ENCODE data around the gene ATRX.
A peak's percentile ranks its signal among the peaks of the same experiment; 100 is the strongest.
"Not testable (repeated sequence)": the region's sequence is repeated elsewhere in the genome, so short reads cannot be mapped to it uniquely, and the experiment has no call there.

The ATRX gene

GRCh38 chrX:77628294-77629025 lies 157.6 kb downstream of the ATRX start:
- H3K27ac Mint-ChIP-seq: peak overlapping the region in 1 of 2 donors; percentile 87
- DNase-seq: no peak
- no peaks in the 10 kb centered on the region for H3K9me3 Mint-ChIP-seq
- H3K4me1 Mint-ChIP-seq (ENCODE audit: low read depth in 2 of 2): peaks cover 3 to 11% of the 10 kb centered on the region in 2 donors
- peaks cover 22% of the 10 kb centered on the region for H3K36me3 Mint-ChIP-seq (ENCODE audit: insufficient read depth)
- ATAC-seq (replicated peaks): no peak
- no peak overlapping the region for H3K4me3 Mint-ChIP-seq
- H3K27me3 Mint-ChIP-seq: no peaks in the 10 kb centered on the region

GRCh38 chrX:77622672-77623071 lies 163.3 kb downstream of the ATRX start:
- H3K4me1 Mint-ChIP-seq (ENCODE audit: low read depth in 2 of 2): peaks cover 11 to 20% of the 10 kb centered on the region in 2 donors
- no peaks in the 10 kb centered on the region for H3K27me3 Mint-ChIP-seq
- H3K27ac Mint-ChIP-seq: peak overlapping the region in 1 of 2 donors; percentile 60
- DNase-seq: no peak
- ATAC-seq (replicated peaks): no peak
- peaks cover 12% of the 10 kb centered on the region for H3K36me3 Mint-ChIP-seq (ENCODE audit: insufficient read depth)
- peak overlapping the region in 1 of 2 donors; percentile 51 for H3K4me3 Mint-ChIP-seq
- H3K9me3 Mint-ChIP-seq: no peaks in the 10 kb centered on the region

- H3K4me3 Mint-ChIP-seq: peak overlapping the region in 1 of 2 donors; percentile 51
- H3K9me3 Mint-ChIP-seq: no peaks in the 10 kb centered on the region
- DNase-seq: no peak
- H3K27ac Mint-ChIP-seq: peak overlapping the region in 1 of 2 donors; percentile 60
- H3K36me3 Mint-ChIP-seq (ENCODE audit: insufficient read depth): peaks cover 12% of the 10 kb centered on the region
- H3K4me1 Mint-ChIP-seq (ENCODE audit: low read depth in 2 of 2): peaks cover 11 to 20% of the 10 kb centered on the region in 2 donors
- no peaks in the 10 kb centered on the region for H3K27me3 Mint-ChIP-seq
- no peak for ATAC-seq (replicated peaks)
Measured at GRCh38 chrX:77622233-77622632, 163.8 kb downstream of the ATRX start.

DNA sequence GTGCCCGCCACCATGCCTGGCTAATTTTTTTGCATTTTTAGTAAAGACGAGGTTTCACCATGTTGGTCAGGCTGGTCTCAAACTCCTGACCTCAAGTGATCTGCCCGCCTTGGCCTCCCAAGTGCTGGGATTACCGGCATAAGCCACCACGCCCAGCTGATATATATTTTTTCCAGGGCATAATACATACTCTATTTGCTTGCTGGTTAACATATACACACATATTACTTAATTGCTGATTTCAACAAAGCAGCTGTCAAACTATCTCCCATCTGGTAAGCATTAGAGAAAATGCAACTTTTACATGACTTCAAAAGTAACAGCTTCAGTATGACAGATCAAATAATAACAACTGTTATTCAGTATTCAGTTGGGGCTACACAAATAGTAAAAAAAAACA lies 164.6 kb downstream of the ATRX start:
- H3K27ac Mint-ChIP-seq: peak overlapping the region in 1 of 2 donors; percentile 10
- H3K9me3 Mint-ChIP-seq; H3K4me3 Mint-ChIP-seq; DNase-seq; ATAC-seq (replicated peaks); H3K27me3 Mint-ChIP-seq: not testable (repeated sequence)
- H3K4me1 Mint-ChIP-seq (ENCODE audit: low read depth in 2 of 2): peaks cover 11 to 20% of the 10 kb centered on the region in 2 donors
- peaks cover 12% of the 10 kb centered on the region for H3K36me3 Mint-ChIP-seq (ENCODE audit: insufficient read depth)

GRCh38 chrX:77617206-77617605 lies 168.8 kb downstream of the ATRX start:
- DNase-seq (no peak), ATAC-seq (replicated peaks) (no peak)
- Mint-ChIP-seq H3K36me3 (ENCODE audit: insufficient read depth) (peaks cover 17% of the 10 kb centered on the region), H3K27ac (no peak overlapping the region), H3K9me3 (no peaks in the 10 kb centered on the region), H3K4me3 (no peak overlapping the region), H3K4me1 (ENCODE audit: low read depth in 2 of 2) (no peaks in the 10 kb centered on the region), H3K27me3 (no peaks in the 10 kb centered on the region)

DNA sequence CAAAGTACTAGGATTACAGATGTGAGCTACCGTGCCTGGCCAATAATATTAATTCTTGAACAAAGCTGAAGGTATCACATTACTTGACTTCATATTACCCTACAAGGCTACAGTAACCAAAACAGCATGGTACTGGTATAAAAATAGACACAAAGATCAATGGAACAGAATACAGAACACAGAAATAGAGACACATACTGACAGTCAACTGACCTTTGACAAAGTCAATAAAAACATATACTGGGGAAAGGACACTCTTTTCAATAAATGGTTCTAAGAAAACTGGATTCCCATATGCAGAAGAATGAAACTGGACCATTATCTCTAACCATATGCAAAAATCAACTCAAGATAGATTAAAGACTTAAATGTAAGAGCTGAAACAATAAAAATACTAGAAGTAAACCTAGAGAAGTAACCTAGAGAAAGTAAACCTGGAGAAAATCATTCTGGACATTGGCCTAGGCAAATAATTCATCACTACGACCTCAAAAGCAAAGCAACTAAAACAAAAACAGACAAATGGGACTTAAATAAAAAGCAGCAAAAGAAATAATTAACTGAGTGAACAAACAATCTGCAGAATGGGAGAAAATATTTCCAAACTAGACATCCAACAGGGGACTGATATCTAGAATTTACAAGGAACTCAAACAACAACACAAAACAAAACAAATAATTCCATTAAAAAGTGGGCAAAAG lies 182.2 kb downstream of the ATRX start:
- H3K9me3 Mint-ChIP-seq: no peaks in the 10 kb centered on the region
- H3K36me3 Mint-ChIP-seq (ENCODE audit: insufficient read depth): peaks cover 25% of the 10 kb centered on the region
- no peak for DNase-seq
- no peak for ATAC-seq (replicated peaks)
- H3K4me1 Mint-ChIP-seq (ENCODE audit: low read depth in 2 of 2): peaks cover 3 to 5% of the 10 kb centered on the region in 2 donors
- H3K27ac Mint-ChIP-seq: no peak overlapping the region
- H3K27me3 Mint-ChIP-seq: no peaks in the 10 kb centered on the region
- H3K4me3 Mint-ChIP-seq: no peak overlapping the region

DNA sequence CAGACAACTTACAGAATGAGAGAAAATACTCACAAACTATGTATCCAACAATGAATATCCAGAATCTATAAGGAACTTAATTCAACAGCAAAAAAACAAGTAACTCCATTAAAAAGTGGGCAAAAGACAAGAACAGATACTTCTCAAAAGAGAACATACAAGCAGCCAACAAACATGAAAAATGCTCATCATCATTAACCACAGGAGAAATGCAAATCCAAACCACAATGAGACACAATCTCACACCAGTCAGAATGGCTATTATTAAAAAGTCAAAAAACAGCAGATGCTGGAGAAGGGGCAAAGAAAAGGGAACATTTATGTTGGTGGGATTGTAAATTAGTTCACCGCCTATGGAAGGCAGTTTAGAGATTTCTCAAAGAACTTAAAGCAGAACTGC lies 188.5 kb downstream of the ATRX start:
- H3K27me3 Mint-ChIP-seq: no peaks in the 10 kb centered on the region

GRCh38 chrX:77597090-77597489 lies 188.9 kb downstream of the ATRX start:
- Mint-ChIP-seq H3K27ac (peak overlapping the region in 1 of 2 donors; percentile 14), H3K4me1 (ENCODE audit: low read depth in 2 of 2) (peaks cover 10 to 12% of the 10 kb centered on the region in 2 donors), H3K9me3 (no peaks in the 10 kb centered on the region), H3K27me3 (no peaks in the 10 kb centered on the region), H3K4me3 (no peak overlapping the region), H3K36me3 (ENCODE audit: insufficient read depth) (peaks cover 39% of the 10 kb centered on the region)
- DNase-seq (no peak), ATAC-seq (replicated peaks) (no peak)

More for the DNA sequence above, 188.5 kb downstream of the ATRX start:
- Mint-ChIP-seq H3K27ac (peak overlapping the region in 1 of 2 donors; percentile 14), H3K4me3 (no peak overlapping the region), H3K4me1 (ENCODE audit: low read depth in 2 of 2) (peaks cover 10 to 12% of the 10 kb centered on the region in 2 donors), H3K36me3 (ENCODE audit: insufficient read depth) (peaks cover 36% of the 10 kb centered on the region), H3K9me3 (no peaks in the 10 kb centered on the region)
- DNase-seq: no peak
- no peak for ATAC-seq (replicated peaks)

- H3K27ac Mint-ChIP-seq: no peak overlapping the region
- ATAC-seq (replicated peaks) (no peak), DNase-seq (no peak)
- H3K9me3 Mint-ChIP-seq: no peaks in the 10 kb centered on the region
- H3K36me3 Mint-ChIP-seq (ENCODE audit: insufficient read depth): peaks cover 40% of the 10 kb centered on the region
- peaks cover 10 to 12% of the 10 kb centered on the region in 2 donors for H3K4me1 Mint-ChIP-seq (ENCODE audit: low read depth in 2 of 2)
- no peak overlapping the region for H3K4me3 Mint-ChIP-seq
- H3K27me3 Mint-ChIP-seq: no peaks in the 10 kb centered on the region
Measured at GRCh38 chrX:77595848-77596247, 190.2 kb downstream of the ATRX start.

DNA sequence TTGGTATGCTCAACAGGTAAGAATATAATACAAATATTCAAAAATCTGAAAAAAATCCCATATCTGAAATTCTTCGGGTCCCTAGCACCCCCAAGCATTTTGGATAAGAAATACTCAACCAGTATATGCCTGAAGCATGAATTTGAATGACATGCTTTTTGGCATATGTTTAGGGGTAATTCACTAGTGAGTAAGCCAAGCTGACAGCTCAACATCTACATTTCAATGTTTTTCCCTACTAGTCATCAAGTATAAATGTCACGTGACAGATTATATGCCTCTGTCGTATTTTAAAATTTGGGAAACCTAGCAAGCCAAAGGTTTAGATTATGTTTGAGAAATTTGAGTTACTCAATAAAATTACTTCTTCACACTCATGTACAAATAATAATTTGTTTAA lies 213.7 kb downstream of the ATRX start:
- peaks cover 0 to 13% of the 10 kb centered on the region in 2 donors for H3K4me1 Mint-ChIP-seq (ENCODE audit: low read depth in 2 of 2)
- peaks cover 6% of the 10 kb centered on the region for H3K36me3 Mint-ChIP-seq (ENCODE audit: insufficient read depth)
- no peak overlapping the region for H3K4me3 Mint-ChIP-seq
- no peak for ATAC-seq (replicated peaks)
- DNase-seq: no peak
- H3K9me3 Mint-ChIP-seq: no peaks in the 10 kb centered on the region
- H3K27ac Mint-ChIP-seq: no peak overlapping the region
- no peaks in the 10 kb centered on the region for H3K27me3 Mint-ChIP-seq

DNA sequence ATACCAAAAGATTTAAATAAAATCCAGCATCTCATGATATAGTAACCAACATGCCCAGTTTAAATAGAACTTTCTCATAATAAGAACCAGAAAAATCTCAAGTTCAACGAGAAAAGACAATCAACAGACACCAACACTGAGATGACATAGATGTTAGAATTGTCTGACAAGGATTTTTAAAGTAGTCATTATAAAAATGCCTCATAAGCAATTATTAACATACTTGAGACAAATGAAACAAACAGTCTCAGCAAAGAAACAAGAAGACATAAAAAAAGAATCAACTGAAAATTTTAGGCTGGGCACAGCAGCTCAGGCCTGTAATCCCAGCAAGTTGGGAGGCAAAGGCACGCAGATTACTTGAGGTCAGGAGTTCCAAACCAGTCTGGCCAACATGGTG lies 220.7 kb downstream of the ATRX start:
- no peak for ATAC-seq (replicated peaks)
- Mint-ChIP-seq H3K27me3 (no peaks in the 10 kb centered on the region), H3K9me3 (no peaks in the 10 kb centered on the region), H3K27ac (no peak overlapping the region), H3K4me1 (ENCODE audit: low read depth in 2 of 2) (peaks cover 0 to 19% of the 10 kb centered on the region in 2 donors), H3K36me3 (ENCODE audit: insufficient read depth) (peaks cover 11% of the 10 kb centered on the region), H3K4me3 (no peak overlapping the region)
- DNase-seq: no peak

DNA sequence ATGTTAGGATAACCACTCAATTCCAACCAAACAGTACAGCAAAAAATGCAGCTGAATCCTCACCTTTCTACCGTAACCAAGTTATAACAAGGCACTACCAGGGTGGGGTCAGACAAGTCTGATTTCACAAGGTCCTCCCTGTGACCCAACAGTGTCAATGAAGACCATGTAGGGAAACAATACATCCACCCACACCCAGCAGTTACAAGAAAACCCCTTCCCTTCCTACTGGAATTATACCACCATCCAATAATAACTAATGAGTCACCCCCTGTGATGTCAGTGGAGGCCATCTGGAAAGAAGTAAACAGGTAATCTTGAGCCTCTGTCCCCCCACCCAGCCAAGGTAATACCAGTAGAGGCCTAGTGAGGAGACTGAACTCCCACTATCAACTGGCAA lies 221.2 kb downstream of the ATRX start:
- no peak overlapping the region for H3K27ac Mint-ChIP-seq
- ATAC-seq (replicated peaks): no peak
- peaks cover 0 to 19% of the 10 kb centered on the region in 2 donors for H3K4me1 Mint-ChIP-seq (ENCODE audit: low read depth in 2 of 2)
- no peaks in the 10 kb centered on the region for H3K27me3 Mint-ChIP-seq
- no peak overlapping the region for H3K4me3 Mint-ChIP-seq
- no peaks in the 10 kb centered on the region for H3K9me3 Mint-ChIP-seq
- no peak for DNase-seq
- H3K36me3 Mint-ChIP-seq (ENCODE audit: insufficient read depth): peaks cover 11% of the 10 kb centered on the region

- H3K4me3 Mint-ChIP-seq: no peak overlapping the region
- no peak for ATAC-seq (replicated peaks)
- no peaks in the 10 kb centered on the region for H3K4me1 Mint-ChIP-seq (ENCODE audit: low read depth in 2 of 2)
- no peaks in the 10 kb centered on the region for H3K9me3 Mint-ChIP-seq
- no peak overlapping the region for H3K27ac Mint-ChIP-seq
- peaks cover 9% of the 10 kb centered on the region for H3K36me3 Mint-ChIP-seq (ENCODE audit: insufficient read depth)
- DNase-seq: no peak
- no peaks in the 10 kb centered on the region for H3K27me3 Mint-ChIP-seq
Measured at GRCh38 chrX:77561372-77561771, 224.6 kb downstream of the ATRX start.

- H3K27me3 Mint-ChIP-seq: no peaks in the 10 kb centered on the region
- peaks cover 1 to 10% of the 10 kb centered on the region in 2 donors for H3K4me1 Mint-ChIP-seq (ENCODE audit: low read depth in 2 of 2)
- H3K27ac Mint-ChIP-seq: no peak overlapping the region
- H3K9me3 Mint-ChIP-seq: no peaks in the 10 kb centered on the region
- DNase-seq (no peak), ATAC-seq (replicated peaks) (no peak)
- H3K36me3 Mint-ChIP-seq (ENCODE audit: insufficient read depth): peaks cover 5% of the 10 kb centered on the region
- no peak overlapping the region for H3K4me3 Mint-ChIP-seq
Measured at GRCh38 chrX:77556276-77556675, 229.7 kb downstream of the ATRX start.
